ENCODE data around the gene PKN3.

DNA sequence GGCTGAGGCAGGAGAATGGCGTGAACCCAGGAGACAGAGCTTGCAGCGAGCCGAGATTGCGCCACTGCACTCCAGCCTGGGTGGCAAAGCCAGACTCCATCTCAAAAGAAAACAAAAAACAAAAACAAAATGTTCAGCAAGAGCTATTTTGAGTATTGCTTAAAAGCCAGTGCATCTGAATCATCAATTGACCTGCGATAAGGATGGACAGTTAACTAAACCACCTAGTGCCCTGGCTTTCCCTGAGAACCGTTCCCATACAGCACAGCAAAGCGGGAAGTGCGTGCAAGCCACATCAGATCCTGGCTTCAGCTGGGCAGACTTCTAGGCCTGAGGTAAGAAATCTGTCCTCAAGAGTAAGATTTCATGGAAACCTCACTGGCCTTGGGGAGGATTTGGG, 48.4 kb upstream of the PKN3 start:
- TF ChIP-seq, protein P1, sequence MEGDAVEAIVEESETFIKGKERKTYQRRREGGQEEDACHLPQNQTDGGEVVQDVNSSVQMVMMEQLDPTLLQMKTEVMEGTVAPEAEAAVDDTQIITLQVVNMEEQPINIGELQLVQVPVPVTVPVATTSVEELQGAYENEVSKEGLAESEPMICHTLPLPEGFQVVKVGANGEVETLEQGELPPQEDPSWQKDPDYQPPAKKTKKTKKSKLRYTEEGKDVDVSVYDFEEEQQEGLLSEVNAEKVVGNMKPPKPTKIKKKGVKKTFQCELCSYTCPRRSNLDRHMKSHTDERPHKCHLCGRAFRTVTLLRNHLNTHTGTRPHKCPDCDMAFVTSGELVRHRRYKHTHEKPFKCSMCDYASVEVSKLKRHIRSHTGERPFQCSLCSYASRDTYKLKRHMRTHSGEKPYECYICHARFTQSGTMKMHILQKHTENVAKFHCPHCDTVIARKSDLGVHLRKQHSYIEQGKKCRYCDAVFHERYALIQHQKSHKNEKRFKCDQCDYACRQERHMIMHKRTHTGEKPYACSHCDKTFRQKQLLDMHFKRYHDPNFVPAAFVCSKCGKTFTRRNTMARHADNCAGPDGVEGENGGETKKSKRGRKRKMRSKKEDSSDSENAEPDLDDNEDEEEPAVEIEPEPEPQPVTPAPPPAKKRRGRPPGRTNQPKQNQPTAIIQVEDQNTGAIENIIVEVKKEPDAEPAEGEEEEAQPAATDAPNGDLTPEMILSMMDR (IDR thresholded peaks at IDR 0.05 in 2 of 3, conservative IDR thresholded peaks at IDR 0.05 in 1 of 3; ENCODE audit: insufficient read depth in 2 of 3, low read depth in 1 of 3, low read length in 3 of 3), result no peak
- no peak for TF ChIP-seq NCOA2 (IDR thresholded peaks at IDR 0.05; ENCODE audit: partially characterized antibody in 2 of 2)
- no peak for TF ChIP-seq JUNB (CRISPR knock-in tag; conservative IDR thresholded peaks at IDR 0.05)
- TF ChIP-seq, protein P2, sequence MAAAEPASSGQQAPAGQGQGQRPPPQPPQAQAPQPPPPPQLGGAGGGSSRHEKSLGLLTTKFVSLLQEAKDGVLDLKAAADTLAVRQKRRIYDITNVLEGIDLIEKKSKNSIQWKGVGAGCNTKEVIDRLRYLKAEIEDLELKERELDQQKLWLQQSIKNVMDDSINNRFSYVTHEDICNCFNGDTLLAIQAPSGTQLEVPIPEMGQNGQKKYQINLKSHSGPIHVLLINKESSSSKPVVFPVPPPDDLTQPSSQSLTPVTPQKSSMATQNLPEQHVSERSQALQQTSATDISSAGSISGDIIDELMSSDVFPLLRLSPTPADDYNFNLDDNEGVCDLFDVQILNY (CRISPR knock-in tag; IDR thresholded peaks at IDR 0.05), result no peak
- TF ChIP-seq ATF7 (IDR thresholded peaks at IDR 0.05), result no peak
- no peak for TF ChIP-seq SREBF2 (CRISPR knock-in tag; IDR thresholded peaks at IDR 0.05)

Data from K562 (cell line).